Activated CD4-positive, alpha-beta T cell treated with anti-CD3 and anti-CD28 coated beads, Interleukin-2, amount 10 ng/mL, durations not matched to agents 24 days and 14 days (primary cell): Measurements from ENCODE around the gene POR. TPM values are rescaled to one million over a fixed set of nuclear protein-coding genes. Genes with fewer than 3 reads are reported as not detected.
A peak's percentile ranks its signal among the peaks of the same experiment; 100 is the strongest.

ENCODE experiments used
- DNase-seq: peaks from one replicate; pipeline ENCODE4 v3.0.0; 2022
- H3K27ac Mint-ChIP-seq: one replicate; pipeline ENCODE4 v1.8.0; 2022; ENCODE audit warnings: mild to moderate bottlenecking, mixed read lengths
- H3K27me3 Mint-ChIP-seq: one replicate; pipeline ENCODE4 v1.8.0; 2022; ENCODE audit warnings: mixed read lengths
- H3K36me3 Mint-ChIP-seq: one replicate; pipeline ENCODE4 v1.8.0; 2022; ENCODE audit warnings: low read depth, mild to moderate bottlenecking, mixed read lengths
- H3K4me1 Mint-ChIP-seq: one replicate; pipeline ENCODE4 v1.8.0; 2021; ENCODE audit warnings: mixed read lengths
- H3K4me3 Mint-ChIP-seq: one replicate; pipeline ENCODE4 v1.8.0; 2022; ENCODE audit warnings: mild to moderate bottlenecking, moderate library complexity, mixed read lengths
- H3K9me3 Mint-ChIP-seq: one replicate; pipeline ENCODE4 v1.8.0; 2021; ENCODE audit warnings: mixed read lengths
- intact Hi-C: fragments of 100-400 bp; cut with micrococcal nuclease; formaldehyde crosslinking; loops from one replicate; pipeline ENCODE4 v1.15.1; 2023
- total RNA-seq: library from RNA; stranded (reverse); gene quantifications from 2 replicates; pipeline ENCODE4 v1.2.3, GENCODE V29; 2022

POR gene
- total RNA-seq, 1 donor from 2014 or later: 69.4 TPM

- peaks cover 4% of the 10 kb centered on the region for H3K36me3 Mint-ChIP-seq
- no peaks in the 10 kb centered on the region for H3K27me3 Mint-ChIP-seq
- DNase-seq: no peak
- no peak overlapping the region for H3K27ac Mint-ChIP-seq
- H3K4me3 Mint-ChIP-seq: no peak overlapping the region
- intact Hi-C loops: no loop called here
- no peaks in the 10 kb centered on the region for H3K9me3 Mint-ChIP-seq
- no peaks in the 10 kb centered on the region for H3K4me1 Mint-ChIP-seq
Observed at GRCh38 chr7:75938921-75939320, 24.0 kb downstream of the POR start.

- H3K27ac Mint-ChIP-seq: no peak overlapping the region
- no peaks in the 10 kb centered on the region for H3K36me3 Mint-ChIP-seq
- H3K9me3 Mint-ChIP-seq: no peaks in the 10 kb centered on the region
- no peak for DNase-seq
- intact Hi-C loops: no loop called here
- H3K27me3 Mint-ChIP-seq: no peaks in the 10 kb centered on the region
- H3K4me1 Mint-ChIP-seq: peaks cover 5% of the 10 kb centered on the region
- no peak overlapping the region for H3K4me3 Mint-ChIP-seq
Observed at GRCh38 chr7:75943864-75944263, 28.9 kb downstream of the POR start.

GRCh38 chr7:75944507-75944906 lies 29.6 kb downstream of the POR start:
- intact Hi-C loops: no loop called here
- DNase-seq: no peak
- Mint-ChIP-seq H3K4me1 (peaks cover 5% of the 10 kb centered on the region), H3K4me3 (no peak overlapping the region), H3K27me3 (no peaks in the 10 kb centered on the region), H3K36me3 (no peaks in the 10 kb centered on the region), H3K9me3 (no peaks in the 10 kb centered on the region), H3K27ac (peak overlapping the region; percentile 47)

GRCh38 chr7:75945297-75946168 lies 30.6 kb downstream of the POR start:
- Mint-ChIP-seq H3K27ac (peak overlapping the region; percentile 36), H3K4me3 (no peak overlapping the region), H3K9me3 (no peaks in the 10 kb centered on the region), H3K27me3 (no peaks in the 10 kb centered on the region), H3K36me3 (no peaks in the 10 kb centered on the region), H3K4me1 (peaks cover 5% of the 10 kb centered on the region)
- intact Hi-C loops: no loop called here
- DNase-seq: no peak

GRCh38 chr7:75946207-75946855 lies 31.4 kb downstream of the POR start:
- intact Hi-C loops: no loop called here
- H3K4me3 Mint-ChIP-seq: no peak overlapping the region
- no peaks in the 10 kb centered on the region for H3K9me3 Mint-ChIP-seq
- peaks cover 5% of the 10 kb centered on the region for H3K4me1 Mint-ChIP-seq
- no peak for DNase-seq
- no peaks in the 10 kb centered on the region for H3K27me3 Mint-ChIP-seq
- H3K27ac Mint-ChIP-seq: no peak overlapping the region
- H3K36me3 Mint-ChIP-seq: no peaks in the 10 kb centered on the region

- Mint-ChIP-seq H3K9me3 (no peaks in the 10 kb centered on the region), H3K27ac (no peak overlapping the region), H3K4me3 (no peak overlapping the region), H3K36me3 (no peaks in the 10 kb centered on the region), H3K4me1 (peaks cover 5% of the 10 kb centered on the region), H3K27me3 (no peaks in the 10 kb centered on the region)
- no peak for DNase-seq
- intact Hi-C loops: no loop called here
Observed at GRCh38 chr7:75948179-75948578, 33.2 kb downstream of the POR start.

- Mint-ChIP-seq H3K9me3 (no peaks in the 10 kb centered on the region), H3K27me3 (no peaks in the 10 kb centered on the region), H3K4me1 (peaks cover 2% of the 10 kb centered on the region), H3K36me3 (peaks cover 4% of the 10 kb centered on the region), H3K4me3 (no peak overlapping the region), H3K27ac (no peak overlapping the region)
- no peak for DNase-seq
- intact Hi-C loops: no loop called here
Observed at GRCh38 chr7:75950111-75950681, 35.2 kb downstream of the POR start.

GRCh38 chr7:75951506-75951905 lies 36.6 kb downstream of the POR start:
- Mint-ChIP-seq H3K4me1 (no peaks in the 10 kb centered on the region), H3K4me3 (no peak overlapping the region), H3K9me3 (no peaks in the 10 kb centered on the region), H3K27me3 (no peaks in the 10 kb centered on the region), H3K27ac (no peak overlapping the region), H3K36me3 (peaks cover 7% of the 10 kb centered on the region)
- intact Hi-C loops: no loop called here
- DNase-seq: no peak

GRCh38 chr7:75953431-75953830 lies 38.5 kb downstream of the POR start:
- Mint-ChIP-seq H3K27me3 (no peaks in the 10 kb centered on the region), H3K4me3 (no peak overlapping the region), H3K36me3 (peaks cover 15% of the 10 kb centered on the region), H3K27ac (no peak overlapping the region), H3K4me1 (no peaks in the 10 kb centered on the region), H3K9me3 (no peaks in the 10 kb centered on the region)
- DNase-seq: no peak
- intact Hi-C loops: no loop called here

- intact Hi-C loops: no loop called here
- no peak for DNase-seq
- Mint-ChIP-seq H3K4me3 (no peak overlapping the region), H3K27me3 (no peaks in the 10 kb centered on the region), H3K9me3 (no peaks in the 10 kb centered on the region), H3K36me3 (peaks cover 16% of the 10 kb centered on the region), H3K4me1 (no peaks in the 10 kb centered on the region), H3K27ac (no peak overlapping the region)
Observed at GRCh38 chr7:75953931-75954330, 39.0 kb downstream of the POR start.

GRCh38 chr7:75955331-75955955 lies 40.5 kb downstream of the POR start:
- DNase-seq: no peak
- Mint-ChIP-seq H3K9me3 (no peaks in the 10 kb centered on the region), H3K4me1 (no peaks in the 10 kb centered on the region), H3K4me3 (no peak overlapping the region), H3K27me3 (no peaks in the 10 kb centered on the region), H3K36me3 (peaks cover 16% of the 10 kb centered on the region), H3K27ac (no peak overlapping the region)
- intact Hi-C loops: no loop called here

- Mint-ChIP-seq H3K27ac (no peak overlapping the region), H3K4me1 (no peaks in the 10 kb centered on the region), H3K27me3 (no peaks in the 10 kb centered on the region), H3K36me3 (peaks cover 16% of the 10 kb centered on the region), H3K4me3 (no peak overlapping the region), H3K9me3 (no peaks in the 10 kb centered on the region)
- intact Hi-C loops: no loop called here
- no peak for DNase-seq
Observed at GRCh38 chr7:75957021-75957736, 42.2 kb downstream of the POR start.

- intact Hi-C loops: no loop called here
- H3K27ac Mint-ChIP-seq: no peak overlapping the region
- no peaks in the 10 kb centered on the region for H3K4me1 Mint-ChIP-seq
- H3K9me3 Mint-ChIP-seq: no peaks in the 10 kb centered on the region
- peaks cover 14% of the 10 kb centered on the region for H3K36me3 Mint-ChIP-seq
- H3K27me3 Mint-ChIP-seq: no peaks in the 10 kb centered on the region
- no peak for DNase-seq
- no peak overlapping the region for H3K4me3 Mint-ChIP-seq
Observed at GRCh38 chr7:75958802-75959543, 44.0 kb downstream of the POR start.
